HEK293 (cell line): ENCODE results near the gene FSCN2.

Source experiments
- AEBP2 ChIP-seq: fragments of 450-650 bp; formaldehyde crosslinking; IDR thresholded peaks from 2 replicates; pipeline ENCODE4 v1.5.1; 2016; ENCODE audit warnings: missing biosample characterization, missing genetic modification characterization, borderline replicate concordance
- GFI1B ChIP-seq: fragments of 450-650 bp; formaldehyde crosslinking; IDR thresholded peaks from 2 replicates; pipeline ENCODE4 v1.5.1; 2016; ENCODE audit warnings: missing biosample characterization, missing genetic modification characterization
- GLIS1 ChIP-seq: fragments of 450-650 bp; formaldehyde crosslinking; IDR thresholded peaks from 2 replicates; pipeline ENCODE4 v1.5.1; 2016; ENCODE audit warnings: missing biosample characterization, missing genetic modification characterization
- KLF1 ChIP-seq: fragments of 450-650 bp; formaldehyde crosslinking; IDR thresholded peaks from 2 replicates; pipeline ENCODE4 v1.5.1; 2016; ENCODE audit warnings: missing biosample characterization, missing genetic modification characterization
- KLF16 ChIP-seq: fragments of 450-650 bp; formaldehyde crosslinking; IDR thresholded peaks from 2 replicates; pipeline ENCODE4 v1.5.1; 2017; ENCODE audit warnings: missing biosample characterization, missing genetic modification characterization
- KLF17 ChIP-seq: fragments of 450-650 bp; formaldehyde crosslinking; IDR thresholded peaks from 2 replicates; pipeline ENCODE4 v1.5.1; 2016; ENCODE audit warnings: missing biosample characterization, missing genetic modification characterization
- MEIS1 ChIP-seq: sonication (generic); formaldehyde crosslinking; IDR thresholded peaks from 2 replicates; pipeline ENCODE4 v1.8.1; 2022; ENCODE audit warnings: missing genetic modification reagents, mild to moderate bottlenecking, borderline replicate concordance
- MYNN ChIP-seq: fragments of 450-650 bp; formaldehyde crosslinking; IDR thresholded peaks from 2 replicates; pipeline ENCODE4 v1.5.1; 2016; ENCODE audit warnings: missing biosample characterization, missing genetic modification characterization, borderline replicate concordance
- SCRT1 ChIP-seq: fragments of 450-650 bp; formaldehyde crosslinking; IDR thresholded peaks from 2 replicates; pipeline ENCODE4 v1.5.1; 2016; ENCODE audit warnings: missing biosample characterization, missing genetic modification characterization, borderline replicate concordance
- SCRT2 ChIP-seq: fragments of 450-650 bp; formaldehyde crosslinking; IDR thresholded peaks from 2 replicates; pipeline ENCODE4 v1.5.1; 2016; ENCODE audit warnings: missing biosample characterization, missing genetic modification characterization
- SETDB1 ChIP-seq: IDR thresholded peaks from one replicate; pipeline ENCODE4 v1.6.1; 2017; ENCODE audit warnings: mild to moderate bottlenecking, low read length, moderate library complexity, mixed read lengths; ENCODE audit not compliant: insufficient read length
- SP3 ChIP-seq: fragments of 450-650 bp; formaldehyde crosslinking; IDR thresholded peaks from 2 replicates; pipeline ENCODE4 v1.5.1; 2016; ENCODE audit warnings: missing biosample characterization, missing genetic modification characterization
- ZBTB10 ChIP-seq: fragments of 450-650 bp; formaldehyde crosslinking; IDR thresholded peaks from 2 replicates; pipeline ENCODE4 v1.5.1; 2016; ENCODE audit warnings: missing biosample characterization, missing genetic modification characterization
- ZBTB44 ChIP-seq: fragments of 450-650 bp; IDR thresholded peaks from 2 replicates; pipeline ENCODE4 v1.5.1; 2018; ENCODE audit warnings: missing biosample characterization, mild to moderate bottlenecking, missing genetic modification characterization
- ZBTB48 ChIP-seq: fragments of 450-650 bp; formaldehyde crosslinking; IDR thresholded peaks from 2 replicates; pipeline ENCODE4 v1.5.1; 2016; ENCODE audit warnings: missing biosample characterization, missing genetic modification characterization
- ZBTB7A ChIP-seq: fragments of 450-650 bp; formaldehyde crosslinking; IDR thresholded peaks from 2 replicates; pipeline ENCODE4 v1.5.1; 2016; ENCODE audit warnings: low read depth, missing biosample characterization, missing genetic modification characterization
- ZFP69B ChIP-seq: fragments of 450-650 bp; formaldehyde crosslinking; IDR thresholded peaks from 2 replicates; pipeline ENCODE4 v1.5.1; 2016; ENCODE audit warnings: missing biosample characterization, missing genetic modification characterization
- ZNF132 ChIP-seq: fragments of 450-650 bp; formaldehyde crosslinking; IDR thresholded peaks from 2 replicates; pipeline ENCODE4 v1.5.1; 2017; ENCODE audit warnings: missing biosample characterization, missing genetic modification characterization, borderline replicate concordance
- ZNF133 ChIP-seq: fragments of 450-650 bp; formaldehyde crosslinking; IDR thresholded peaks from 2 replicates; pipeline ENCODE4 v1.5.1; 2016; ENCODE audit warnings: missing biosample characterization, missing genetic modification characterization
- ZNF169 ChIP-seq: fragments of 450-650 bp; formaldehyde crosslinking; IDR thresholded peaks from 2 replicates; pipeline ENCODE4 v1.5.1; 2016; ENCODE audit warnings: missing biosample characterization, missing genetic modification characterization
- ZNF266 ChIP-seq: fragments of 450-650 bp; formaldehyde crosslinking; IDR thresholded peaks from 2 replicates; pipeline ENCODE4 v1.5.1; 2016; ENCODE audit warnings: missing biosample characterization, missing genetic modification characterization, low read depth
- ZNF335 ChIP-seq: fragments of 450-650 bp; formaldehyde crosslinking; conservative IDR thresholded peaks from 2 replicates; pipeline ENCODE4 v1.5.1; 2016; ENCODE audit warnings: missing biosample characterization, missing genetic modification characterization
- ZNF354C ChIP-seq: fragments of 450-650 bp; formaldehyde crosslinking; IDR thresholded peaks from 2 replicates; pipeline ENCODE4 v1.5.1; 2016; ENCODE audit warnings: missing biosample characterization, missing genetic modification characterization, low read depth, borderline replicate concordance
- ZNF404 ChIP-seq: fragments of 450-650 bp; formaldehyde crosslinking; IDR thresholded peaks from 2 replicates; pipeline ENCODE4 v1.5.1; 2017; ENCODE audit warnings: missing biosample characterization, missing genetic modification characterization
- ZNF423 ChIP-seq: fragments of 450-650 bp; formaldehyde crosslinking; IDR thresholded peaks from 2 replicates; pipeline ENCODE4 v1.5.1; 2016; ENCODE audit warnings: missing biosample characterization, missing genetic modification characterization
- ZNF48 ChIP-seq: fragments of 450-650 bp; formaldehyde crosslinking; IDR thresholded peaks from 2 replicates; pipeline ENCODE4 v1.5.1; 2016; ENCODE audit warnings: missing biosample characterization, missing genetic modification characterization
- ZNF610 ChIP-seq: fragments of 450-650 bp; formaldehyde crosslinking; IDR thresholded peaks from 2 replicates; pipeline ENCODE4 v1.5.1; 2016; ENCODE audit warnings: missing biosample characterization, missing genetic modification characterization, borderline replicate concordance
- ZNF629 ChIP-seq: fragments of 450-650 bp; formaldehyde crosslinking; IDR thresholded peaks from 2 replicates; pipeline ENCODE4 v1.5.1; 2017; ENCODE audit warnings: missing biosample characterization, missing genetic modification characterization
- ZNF664 ChIP-seq: fragments of 450-650 bp; formaldehyde crosslinking; IDR thresholded peaks from 2 replicates; pipeline ENCODE4 v1.5.1; 2016; ENCODE audit warnings: missing biosample characterization, missing genetic modification characterization
- ZNF76 ChIP-seq: fragments of 450-650 bp; formaldehyde crosslinking; IDR thresholded peaks from 2 replicates; pipeline ENCODE4; 2016; ENCODE audit warnings: low read depth, missing biosample characterization, missing genetic modification characterization, borderline replicate concordance
- ZNF777 ChIP-seq: fragments of 450-650 bp; formaldehyde crosslinking; IDR thresholded peaks from 2 replicates; pipeline ENCODE4 v1.5.1; 2017; ENCODE audit warnings: missing biosample characterization, missing genetic modification characterization, borderline replicate concordance
- ZSCAN18 ChIP-seq: fragments of 450-650 bp; formaldehyde crosslinking; IDR thresholded peaks from 2 replicates; pipeline ENCODE4 v1.5.1; 2016; ENCODE audit warnings: missing biosample characterization, missing genetic modification characterization
- ZSCAN23 ChIP-seq: fragments of 450-650 bp; formaldehyde crosslinking; IDR thresholded peaks from 2 replicates; pipeline ENCODE4 v1.5.1; 2016; ENCODE audit warnings: missing biosample characterization, missing genetic modification characterization

Gene FSCN2

GRCh38 chr17:81552244-81553017, 24.3 kb downstream of the FSCN2 start, which contains the start of gene FAAP100 (continued):
- TF ChIP-seq KLF16 (tag by site-specific recombination) (peak; percentile 85), MYNN (no peak), ZNF423 (tag by site-specific recombination) (no peak), ZBTB44 (no peak), ZBTB7A (tag by site-specific recombination) (0 out of 2 replicates have a peak, but pooled peaks have one; percentile 35), ZNF169 (tag by site-specific recombination) (no peak), ZNF266 (tag by site-specific recombination) (no peak), ZSCAN23 (tag by site-specific recombination) (no peak), ZNF335 (tag by site-specific recombination) (peak; percentile 94), SETDB1 (no peak), ZNF777 (no peak), KLF1 (tag by site-specific recombination) (peak; percentile 48; the same call in 1 of the 2 replicates), ZNF48 (no peak), ZNF404 (tag by site-specific recombination) (no peak), ZNF664 (no peak), SCRT2 (tag by site-specific recombination) (no peak), AEBP2 (tag by site-specific recombination) (no peak), SP3 (no peak), GFI1B (tag by site-specific recombination) (no peak), ZNF354C (tag by site-specific recombination) (no peak), ZNF132 (tag by site-specific recombination) (no peak), ZSCAN18 (tag by site-specific recombination) (no peak), ZNF76 (tag by site-specific recombination) (no peak), MEIS1 (no peak), ZNF133 (tag by site-specific recombination) (no peak), ZNF610 (tag by site-specific recombination) (no peak), ZFP69B (tag by site-specific recombination) (no peak; the same call in 1 of the 2 replicates), GLIS1 (tag by site-specific recombination) (no peak), KLF17 (tag by site-specific recombination) (peak; percentile 49), ZNF629 (0 out of 2 replicates have a peak, but pooled peaks have one; percentile 36), ZBTB10 (tag by site-specific recombination) (peak; percentile 80), SCRT1 (tag by site-specific recombination) (no peak), ZBTB48 (tag by site-specific recombination) (0 out of 2 replicates have a peak, but pooled peaks have one; percentile 33)
